NB4 (cell line): Measurements from ENCODE around the gene EFCAB6.

ENCODE experiments used
- CTCF ChIP-seq: IDR thresholded peaks from one replicate; pipeline ENCODE4 v1.5.1; 2012; ENCODE audit warnings: low read depth, low read length
- MAX ChIP-seq: IDR thresholded peaks from 2 replicates; pipeline ENCODE4 v1.6.1; 2011; ENCODE audit warnings: low read depth, low read length
- POLR2A ChIP-seq: IDR thresholded peaks from 2 replicates; pipeline ENCODE4 v1.6.1; 2011; ENCODE audit warnings: mild to moderate bottlenecking; ENCODE audit not compliant: insufficient read length; ENCODE audit errors: extremely low read depth

GRCh38 chr22:43529934-43530333 lies 282.2 kb downstream of the EFCAB6 start:
- TF ChIP-seq CTCF (no peak), POLR2A (no peak), MAX (no peak)
